ENCODE data around the gene TEX13A.
"Not testable (repeated sequence)": the region's sequence is repeated elsewhere in the genome, so short reads cannot be mapped to it uniquely, and the experiment has no call there.

The TEX13A gene

GRCh38 chrX:105220636-105221035 is at the start of gene TEX13A:
Gene TEX13A (minus strand): TSS chrX:105220694. CDS start chrX:105220397, 297 bp downstream.
- DNase-seq: no peak

- no peak for DNase-seq
Observed at GRCh38 chrX:105269386-105269785, 48.9 kb upstream of the TEX13A start.

- DNase-seq: no peak
Observed at GRCh38 chrX:105267167-105267566, 46.7 kb upstream of the TEX13A start.

DNA sequence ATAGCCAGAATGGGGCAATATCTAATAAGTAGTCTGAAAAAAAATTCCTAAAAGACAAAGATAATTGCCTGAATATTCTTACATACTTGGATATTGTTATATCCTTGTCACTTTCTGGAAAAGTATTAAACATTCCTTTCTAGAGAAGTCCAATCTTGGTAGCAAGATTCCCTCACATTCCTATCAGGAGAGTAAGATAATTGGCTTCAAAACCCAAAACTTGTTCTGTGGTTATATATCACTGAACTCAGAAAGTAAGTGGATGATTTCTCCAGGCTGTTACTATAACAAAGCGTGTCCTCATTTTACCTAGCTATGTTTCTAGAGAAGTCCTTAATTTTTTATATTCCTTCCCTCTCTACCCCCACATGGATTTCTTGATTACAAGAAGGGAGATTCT is 46.0 kb upstream of the TEX13A start:
- no peak for DNase-seq

DNA sequence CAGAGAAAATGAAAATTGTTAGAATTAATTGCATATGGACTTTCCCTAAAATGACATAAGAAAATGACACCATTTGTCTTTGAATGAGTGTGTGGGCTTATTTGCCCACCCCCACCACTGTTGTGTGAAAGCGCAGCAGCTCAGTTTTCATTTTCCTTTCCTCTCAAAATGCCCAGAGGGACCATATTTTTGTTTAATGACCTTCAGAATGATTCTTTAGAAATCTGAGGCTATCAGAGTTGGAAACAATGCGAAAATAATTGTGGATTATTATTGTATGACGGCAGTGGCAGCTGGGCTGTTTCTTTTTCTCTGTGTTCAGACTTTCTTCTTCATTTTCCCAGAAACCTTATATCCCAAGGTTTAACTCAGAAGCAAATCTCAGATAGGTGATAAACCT is 44.6 kb upstream of the TEX13A start:
- no peak for DNase-seq

DNA sequence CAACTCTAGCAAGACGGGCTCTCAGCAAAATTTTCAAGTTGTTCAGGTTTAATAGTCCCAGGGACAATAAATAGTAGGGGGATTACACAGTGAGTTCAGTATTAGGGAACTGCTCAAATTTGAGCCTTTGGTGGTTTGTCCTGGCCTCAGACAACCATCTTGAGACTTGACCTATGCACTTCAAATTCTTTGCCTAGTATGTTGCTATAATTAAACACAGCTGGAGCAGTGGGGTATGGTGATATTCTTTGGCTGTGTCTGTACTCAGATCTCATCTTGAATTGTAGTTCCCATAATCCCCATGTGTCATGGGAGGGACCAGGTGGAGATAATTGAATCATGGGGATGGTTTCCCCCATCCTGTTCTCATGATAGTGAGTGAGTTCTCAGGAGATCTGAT is 43.3 kb upstream of the TEX13A start:
- DNase-seq: no peak

DNA sequence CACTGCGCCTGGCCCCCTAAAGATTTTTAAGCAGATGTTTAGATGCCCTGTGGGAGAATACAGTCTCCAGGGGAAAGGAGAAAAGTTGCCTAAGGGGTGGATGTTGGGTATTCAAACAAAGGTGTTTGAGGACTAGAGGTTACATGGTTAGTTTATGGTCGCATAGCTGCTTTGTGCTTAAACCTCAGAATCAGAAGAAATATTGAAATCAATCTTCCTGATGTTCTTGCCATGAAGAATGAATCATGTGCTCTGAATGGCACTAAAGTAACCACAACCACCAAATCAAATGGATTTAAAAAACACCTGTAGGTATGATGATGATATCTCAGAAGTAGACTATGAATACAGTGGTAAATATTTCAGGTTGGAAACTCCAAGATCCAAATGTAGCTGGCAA is 42.7 kb upstream of the TEX13A start:
- DNase-seq: no peak

GRCh38 chrX:105260291-105261043 is 40.0 kb upstream of the TEX13A start:
- no peak for DNase-seq

GRCh38 chrX:105241056-105241455 is 20.6 kb upstream of the TEX13A start:
- no peak for DNase-seq

GRCh38 chrX:105237407-105237806 is 16.9 kb upstream of the TEX13A start:
- DNase-seq: not testable (repeated sequence)

GRCh38 chrX:105229146-105229545 is 8.7 kb upstream of the TEX13A start:
- DNase-seq: no peak

DNA sequence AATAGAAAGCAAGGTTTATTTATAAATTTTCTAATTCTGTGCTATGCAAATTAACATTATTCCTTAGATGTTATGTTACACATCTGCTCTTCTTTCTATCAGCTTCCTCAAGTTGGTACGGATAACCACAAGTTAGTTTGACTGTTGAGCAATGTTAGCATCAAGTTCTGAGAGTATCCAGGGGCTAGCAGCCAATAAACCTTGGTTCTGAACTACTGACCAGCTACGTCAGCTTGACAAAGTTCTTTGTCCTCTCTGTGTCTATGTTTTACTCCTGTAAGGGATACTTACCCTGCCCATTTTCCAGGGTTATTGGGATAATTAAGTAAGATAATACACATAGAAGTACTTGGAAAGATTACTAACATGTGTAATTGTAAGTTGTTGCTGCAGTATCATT is 8.1 kb upstream of the TEX13A start:
- no peak for DNase-seq

- no peak for DNase-seq
Observed at GRCh38 chrX:105226499-105226898, 6.0 kb upstream of the TEX13A start.

GRCh38 chrX:105221374-105221773 is 880 bp upstream of the TEX13A start:
- DNase-seq: no peak

- DNase-seq: no peak
Observed at GRCh38 chrX:105219454-105220401, 766 bp downstream of the TEX13A start.

DNA sequence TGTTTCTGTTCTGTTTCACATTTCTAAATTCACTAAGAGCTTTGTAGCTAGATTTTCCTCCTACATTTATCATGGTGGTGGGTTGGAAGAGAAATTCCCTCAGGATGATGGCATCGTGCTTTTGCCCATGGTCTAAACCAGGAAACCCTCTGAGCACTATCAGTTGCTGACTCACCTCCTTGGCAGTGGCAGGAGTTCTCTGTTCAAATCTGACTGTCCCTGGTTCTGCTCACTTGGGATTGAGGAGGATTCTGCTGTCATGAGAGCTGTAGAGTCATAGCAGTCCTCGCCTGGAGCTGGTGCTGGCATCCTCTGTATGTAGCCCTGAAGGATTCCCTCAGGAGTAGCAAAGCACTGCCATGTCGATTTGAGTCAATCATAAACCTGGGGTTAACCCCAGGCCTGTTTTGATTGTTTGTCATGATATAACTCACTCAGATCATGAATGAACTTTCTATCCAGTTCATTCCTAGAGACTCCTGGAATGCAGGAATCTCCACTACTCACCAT is 9.4 kb downstream of the TEX13A start:
- DNase-seq: no peak

GRCh38 chrX:105210258-105210657 is 10.2 kb downstream of the TEX13A start:
- DNase-seq: no peak

DNA sequence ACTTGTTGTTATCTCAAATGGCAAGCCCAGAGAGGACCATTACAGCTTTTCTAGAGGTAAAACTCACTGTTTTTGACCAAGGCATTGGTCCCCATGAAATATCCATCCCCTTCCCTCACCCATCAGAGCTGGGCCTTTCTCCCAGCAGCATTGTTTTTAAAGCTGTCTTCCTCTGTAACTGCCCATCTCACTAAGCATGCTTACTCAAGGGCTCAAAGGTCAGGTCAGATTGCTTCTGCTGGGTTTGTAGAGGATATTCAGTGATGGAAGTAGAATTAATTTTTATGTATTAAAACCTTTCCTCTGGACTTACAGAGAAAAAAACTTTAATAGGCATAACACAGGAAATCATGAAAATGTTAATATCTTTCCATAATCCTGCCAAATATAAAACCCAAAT is 11.1 kb downstream of the TEX13A start:
- no peak for DNase-seq

- DNase-seq: peak in 1 of 2 experiments; percentile 18
Observed at GRCh38 chrX:105191878-105192277, 28.6 kb downstream of the TEX13A start.

DNA sequence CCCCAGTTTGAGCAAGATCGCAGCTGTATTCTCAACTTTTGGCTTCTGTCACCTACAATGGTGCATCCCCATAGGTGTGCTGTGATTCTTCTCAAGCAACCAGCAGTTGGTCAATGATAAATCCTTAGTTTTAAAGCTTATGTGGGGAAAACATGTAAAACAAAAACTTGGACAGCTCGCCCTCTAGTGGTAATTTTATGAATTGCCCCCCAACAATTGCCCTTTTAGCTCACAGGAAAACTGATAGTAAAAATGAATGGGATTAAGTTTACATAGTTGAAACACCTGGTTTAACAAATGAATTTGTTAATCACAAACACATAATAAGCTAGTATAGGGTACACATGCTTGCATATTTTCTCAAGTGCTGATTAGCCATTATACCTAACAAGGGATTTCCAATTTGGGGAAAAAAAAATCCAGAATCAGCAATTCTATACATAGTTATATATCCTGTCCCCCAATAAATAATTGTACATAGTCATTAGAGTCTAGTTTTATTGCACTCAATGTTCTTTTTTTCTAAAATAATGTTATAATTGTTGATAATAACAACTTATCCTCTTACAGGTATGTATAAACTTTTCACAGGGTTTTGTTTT is 30.1 kb downstream of the TEX13A start:
- DNase-seq: peak in 1 of 2 experiments; percentile 32

GRCh38 chrX:105189093-105189492 is 31.4 kb downstream of the TEX13A start:
- DNase-seq: no peak

DNA sequence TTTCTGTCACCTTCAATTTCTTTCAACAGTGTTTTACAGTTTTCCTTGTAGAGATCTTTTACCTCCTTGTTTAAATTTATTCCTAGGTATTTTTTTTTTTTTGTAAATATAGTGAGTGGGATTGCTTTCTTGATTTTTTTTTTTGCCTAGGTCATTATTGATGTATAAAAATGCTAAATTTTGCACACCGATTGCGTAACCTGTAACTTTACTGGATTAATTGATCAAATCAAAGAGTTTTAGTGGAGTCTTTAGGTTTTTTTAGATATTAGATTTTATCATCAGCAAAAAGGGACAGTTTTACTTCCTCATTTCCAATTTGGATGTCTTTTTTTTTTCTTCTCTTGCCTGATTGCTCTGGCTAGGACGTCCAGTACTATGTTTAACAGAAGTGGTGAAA is 40.9 kb downstream of the TEX13A start:
- no peak for DNase-seq

DNA sequence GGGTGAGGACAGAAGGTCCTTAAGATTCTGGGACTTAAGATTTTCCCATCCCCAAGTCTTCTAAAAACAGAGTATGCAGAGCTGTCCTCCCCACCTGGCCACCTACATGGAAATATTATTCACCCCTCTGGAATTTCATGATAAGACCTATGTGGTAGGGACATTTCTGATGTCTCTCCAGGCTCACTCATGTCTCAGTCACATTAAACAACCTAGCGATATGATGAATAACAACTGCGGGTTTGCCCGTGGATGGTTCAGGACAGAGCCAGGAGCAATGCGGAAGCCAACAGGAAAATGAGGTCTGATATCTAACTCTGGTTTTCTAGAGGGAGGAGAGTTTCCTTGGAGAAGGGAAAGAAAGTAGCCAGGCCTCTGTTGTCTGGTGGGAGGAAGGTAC is 47.4 kb downstream of the TEX13A start:
- no peak for DNase-seq

All from NCI-H446 (cell line).